Thyroid gland (tissue), 4 donors: ENCODE data around the gene DCP1B.

Source experiments
- POLR2A ChIP-seq, 2 donors: fragments of 450-650 bp; IDR thresholded peaks; one replicate each; pipeline ENCODE4 v1.6.1; 2017; ENCODE audit warnings: antibody characterized with exemption in 2 of 2, mild to moderate bottlenecking in 2 of 2, moderate library complexity in 1 of 2
- TF ChIP-seq, protein P1 (sequence below), 6 experiments: fragments of 200-600 bp in 3 of 6; fragments of 450-650 bp in 3 of 6; sonication (generic) in 3 of 6; IDR thresholded peaks; one replicate each; pipeline ENCODE4 v1.5.1; 2016 to 2019; ENCODE audit warnings: antibody characterized with exemption in 6 of 6, mild to moderate bottlenecking in 2 of 6, inconsistent platforms in 1 of 6, moderate library complexity in 1 of 6

DNA sequence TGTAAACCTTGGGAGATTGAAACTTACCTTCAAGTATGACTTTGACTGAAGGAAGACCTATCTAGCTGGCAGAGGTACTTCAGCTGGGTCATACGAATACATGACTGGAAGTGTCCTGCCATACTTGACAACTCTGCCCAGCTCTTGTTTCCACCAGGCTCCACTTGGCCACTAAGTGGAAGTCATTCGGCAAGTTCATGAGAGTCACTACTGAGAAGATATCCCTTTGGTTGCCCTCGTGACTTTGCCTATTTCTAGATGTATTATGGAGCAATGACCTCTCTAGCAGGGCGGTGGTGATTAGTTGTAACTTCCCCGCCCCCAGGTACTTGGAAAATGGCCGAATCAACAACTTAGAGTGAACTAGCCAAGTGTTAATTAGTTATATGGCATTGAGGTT lies 39.9 kb upstream of the DCP1B start:
- TF ChIP-seq, protein P1, sequence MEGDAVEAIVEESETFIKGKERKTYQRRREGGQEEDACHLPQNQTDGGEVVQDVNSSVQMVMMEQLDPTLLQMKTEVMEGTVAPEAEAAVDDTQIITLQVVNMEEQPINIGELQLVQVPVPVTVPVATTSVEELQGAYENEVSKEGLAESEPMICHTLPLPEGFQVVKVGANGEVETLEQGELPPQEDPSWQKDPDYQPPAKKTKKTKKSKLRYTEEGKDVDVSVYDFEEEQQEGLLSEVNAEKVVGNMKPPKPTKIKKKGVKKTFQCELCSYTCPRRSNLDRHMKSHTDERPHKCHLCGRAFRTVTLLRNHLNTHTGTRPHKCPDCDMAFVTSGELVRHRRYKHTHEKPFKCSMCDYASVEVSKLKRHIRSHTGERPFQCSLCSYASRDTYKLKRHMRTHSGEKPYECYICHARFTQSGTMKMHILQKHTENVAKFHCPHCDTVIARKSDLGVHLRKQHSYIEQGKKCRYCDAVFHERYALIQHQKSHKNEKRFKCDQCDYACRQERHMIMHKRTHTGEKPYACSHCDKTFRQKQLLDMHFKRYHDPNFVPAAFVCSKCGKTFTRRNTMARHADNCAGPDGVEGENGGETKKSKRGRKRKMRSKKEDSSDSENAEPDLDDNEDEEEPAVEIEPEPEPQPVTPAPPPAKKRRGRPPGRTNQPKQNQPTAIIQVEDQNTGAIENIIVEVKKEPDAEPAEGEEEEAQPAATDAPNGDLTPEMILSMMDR (IDR thresholded peaks at IDR 0.05) = no peak
- no peak for TF ChIP-seq POLR2A (IDR thresholded peaks at IDR 0.05)
